22Rv1 (cell line): ENCODE results near the gene STARD9.

Experiments used
- H3K27ac ChIP-seq: fragments of 450-650 bp; 2 replicates; pipeline ENCODE4 v1.5.1; 2017
- ZFX ChIP-seq: fragments of 450-650 bp; IDR thresholded peaks from 2 replicates; pipeline ENCODE4 v1.6.1; 2017; ENCODE audit warnings: antibody characterized with exemption, borderline replicate concordance
- TF ChIP-seq, protein P1 (sequence below): fragments of 450-650 bp; IDR thresholded peaks from 2 replicates; pipeline ENCODE4 v1.5.1; 2017; ENCODE audit warnings: mild to moderate bottlenecking

The STARD9 gene

DNA sequence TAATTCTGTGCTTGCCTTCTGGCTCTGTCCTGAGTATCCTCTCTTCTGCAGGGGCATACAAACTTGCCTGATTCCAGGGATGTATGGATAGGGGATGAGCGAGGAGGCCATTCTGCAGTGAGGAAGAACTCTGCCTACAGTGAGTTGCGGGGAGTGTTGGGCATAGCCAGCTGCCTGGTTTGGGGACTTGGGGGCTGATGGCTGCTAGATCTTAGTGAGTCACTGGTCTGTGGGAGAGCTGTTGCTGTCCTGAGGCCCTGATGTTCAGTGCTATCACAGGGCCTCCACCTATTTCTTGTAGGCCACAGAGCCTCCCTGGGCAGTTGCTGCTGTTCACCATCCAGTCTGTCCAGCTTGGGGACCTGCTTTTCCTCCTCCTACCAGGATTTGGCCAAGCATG lies 141.2 kb downstream of the STARD9 start:
- TF ChIP-seq, protein P1, sequence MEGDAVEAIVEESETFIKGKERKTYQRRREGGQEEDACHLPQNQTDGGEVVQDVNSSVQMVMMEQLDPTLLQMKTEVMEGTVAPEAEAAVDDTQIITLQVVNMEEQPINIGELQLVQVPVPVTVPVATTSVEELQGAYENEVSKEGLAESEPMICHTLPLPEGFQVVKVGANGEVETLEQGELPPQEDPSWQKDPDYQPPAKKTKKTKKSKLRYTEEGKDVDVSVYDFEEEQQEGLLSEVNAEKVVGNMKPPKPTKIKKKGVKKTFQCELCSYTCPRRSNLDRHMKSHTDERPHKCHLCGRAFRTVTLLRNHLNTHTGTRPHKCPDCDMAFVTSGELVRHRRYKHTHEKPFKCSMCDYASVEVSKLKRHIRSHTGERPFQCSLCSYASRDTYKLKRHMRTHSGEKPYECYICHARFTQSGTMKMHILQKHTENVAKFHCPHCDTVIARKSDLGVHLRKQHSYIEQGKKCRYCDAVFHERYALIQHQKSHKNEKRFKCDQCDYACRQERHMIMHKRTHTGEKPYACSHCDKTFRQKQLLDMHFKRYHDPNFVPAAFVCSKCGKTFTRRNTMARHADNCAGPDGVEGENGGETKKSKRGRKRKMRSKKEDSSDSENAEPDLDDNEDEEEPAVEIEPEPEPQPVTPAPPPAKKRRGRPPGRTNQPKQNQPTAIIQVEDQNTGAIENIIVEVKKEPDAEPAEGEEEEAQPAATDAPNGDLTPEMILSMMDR: no peak
- no peak for TF ChIP-seq ZFX
- no peak overlapping the region for H3K27ac ChIP-seq

DNA sequence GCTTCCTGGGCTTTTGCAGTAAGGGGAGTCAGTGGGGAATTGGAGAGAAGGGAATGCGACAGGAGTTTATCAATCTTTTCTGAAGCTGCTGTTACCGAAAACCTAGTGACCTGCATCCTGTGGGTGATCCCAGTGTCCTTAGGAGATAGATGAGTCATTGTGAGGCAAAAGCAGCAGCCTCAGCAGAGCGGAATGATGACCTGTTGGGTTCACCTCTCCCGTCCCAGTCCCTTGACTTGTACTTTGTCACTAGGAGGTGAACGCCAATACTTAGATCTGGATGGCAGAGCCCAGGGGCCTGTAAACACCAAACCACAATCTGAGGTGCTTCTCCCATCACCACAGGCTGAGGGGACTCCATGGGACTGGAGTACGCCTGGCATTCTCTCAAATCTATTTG lies 143.6 kb downstream of the STARD9 start:
- no peak overlapping the region for H3K27ac ChIP-seq
- no peak for TF ChIP-seq ZFX
- TF ChIP-seq, protein P1: no peak

DNA sequence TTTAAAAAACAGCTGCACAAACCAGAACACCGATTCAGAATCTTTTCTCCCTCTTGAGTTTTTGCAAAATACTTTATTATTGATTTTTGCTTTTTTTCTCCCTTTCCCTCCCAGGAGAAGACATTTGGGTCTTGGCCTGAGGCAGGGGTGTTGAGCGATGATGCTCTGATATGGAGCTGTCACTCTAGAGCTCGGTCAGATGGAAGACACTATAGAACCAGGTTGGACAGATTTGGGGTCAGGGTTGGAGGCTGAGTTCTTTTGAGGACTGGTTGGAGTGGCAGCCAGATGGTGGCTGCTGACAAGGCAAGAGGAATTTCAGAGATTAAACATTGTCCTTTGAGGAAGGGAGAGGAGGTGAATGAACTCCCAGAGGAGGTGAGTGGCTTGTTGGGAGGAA lies 144.7 kb downstream of the STARD9 start:
- no peak overlapping the region for H3K27ac ChIP-seq
- no peak for TF ChIP-seq ZFX
- TF ChIP-seq, protein P1: no peak

DNA sequence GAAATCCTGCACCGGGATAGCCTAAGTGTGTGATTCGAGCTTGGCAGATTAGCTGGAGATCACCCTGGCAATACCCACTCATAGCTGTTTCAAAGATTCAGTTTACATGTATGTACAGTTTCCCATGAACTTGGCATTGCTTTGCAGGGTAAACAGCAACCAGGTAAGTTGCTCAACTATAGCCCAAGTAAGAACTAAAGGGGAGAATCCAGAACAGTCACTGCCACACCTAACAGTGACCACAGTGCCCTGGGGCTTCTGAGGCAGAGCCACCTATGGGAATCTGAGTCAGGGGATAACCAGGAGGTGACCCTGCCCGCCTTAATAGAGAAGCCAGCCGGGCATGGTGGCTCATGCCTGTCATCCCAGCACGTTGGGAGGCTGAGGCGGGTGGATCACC lies 145.6 kb downstream of the STARD9 start:
- TF ChIP-seq, protein P1: no peak
- TF ChIP-seq ZFX: no peak
- H3K27ac ChIP-seq: no peak overlapping the region

DNA sequence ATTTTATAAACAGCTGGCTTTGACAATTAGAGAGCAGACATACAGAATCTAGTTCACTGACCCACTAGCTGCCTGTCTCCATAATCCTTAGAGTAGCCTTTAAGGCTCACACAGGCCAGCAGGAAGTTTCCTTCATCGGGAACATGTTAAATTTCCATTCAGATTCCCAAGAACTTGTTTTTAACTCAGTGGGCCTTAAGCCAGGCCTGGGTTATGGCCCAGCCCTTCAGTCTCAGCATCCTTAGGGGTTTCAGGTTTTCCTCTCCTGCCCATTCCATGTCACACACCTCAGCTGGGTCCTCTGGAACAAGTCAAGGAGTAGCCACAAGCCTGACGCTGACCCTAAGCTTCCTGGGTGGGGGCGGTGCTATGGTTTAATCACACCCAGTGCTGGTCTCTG lies 146.5 kb downstream of the STARD9 start:
- no peak overlapping the region for H3K27ac ChIP-seq
- TF ChIP-seq, protein P1: no peak
- no peak for TF ChIP-seq ZFX

DNA sequence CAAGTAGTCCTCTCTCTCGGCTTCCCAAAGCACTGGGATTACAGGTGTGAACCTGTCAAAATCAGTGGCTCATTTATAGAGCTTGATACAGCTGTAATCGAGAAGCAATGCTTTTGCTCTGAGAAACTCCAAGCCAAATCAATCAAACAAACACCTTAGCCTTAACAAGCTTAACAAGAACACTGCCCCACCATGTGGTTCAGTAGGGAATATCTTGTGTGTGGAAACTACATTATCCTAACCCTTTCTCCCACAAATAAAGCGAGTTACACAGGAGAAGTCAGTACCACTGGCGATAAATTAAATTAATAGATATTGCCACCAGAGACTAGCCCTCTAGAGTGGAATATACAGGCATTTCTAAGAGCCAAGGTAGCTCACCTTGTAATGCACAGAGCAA lies 147.7 kb downstream of the STARD9 start:
- no peak overlapping the region for H3K27ac ChIP-seq
- TF ChIP-seq, protein P1: peak; percentile 1; the same call in 1 of the 2 replicates
- TF ChIP-seq ZFX: no peak

DNA sequence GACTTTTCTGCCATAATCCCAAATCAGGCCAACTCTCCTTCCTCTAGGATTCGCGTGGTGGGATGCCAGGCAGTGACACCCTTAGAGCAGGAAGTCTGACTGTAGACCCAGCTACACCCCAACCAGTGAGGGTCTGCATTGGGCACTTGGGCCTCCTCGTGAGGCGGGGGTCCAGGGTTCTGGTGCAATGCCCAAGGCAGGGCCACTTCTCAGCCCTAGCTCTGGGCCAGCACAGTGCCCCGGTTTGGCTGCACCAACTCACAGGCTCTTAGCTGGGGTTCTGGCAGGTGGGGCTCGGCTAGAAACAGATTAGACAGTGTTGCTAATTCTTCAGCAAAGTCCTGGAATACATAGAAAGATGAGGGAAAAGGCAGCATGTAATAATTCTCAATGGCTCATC lies 148.9 kb downstream of the STARD9 start:
- H3K27ac ChIP-seq: no peak overlapping the region
- no peak for TF ChIP-seq ZFX

DNA sequence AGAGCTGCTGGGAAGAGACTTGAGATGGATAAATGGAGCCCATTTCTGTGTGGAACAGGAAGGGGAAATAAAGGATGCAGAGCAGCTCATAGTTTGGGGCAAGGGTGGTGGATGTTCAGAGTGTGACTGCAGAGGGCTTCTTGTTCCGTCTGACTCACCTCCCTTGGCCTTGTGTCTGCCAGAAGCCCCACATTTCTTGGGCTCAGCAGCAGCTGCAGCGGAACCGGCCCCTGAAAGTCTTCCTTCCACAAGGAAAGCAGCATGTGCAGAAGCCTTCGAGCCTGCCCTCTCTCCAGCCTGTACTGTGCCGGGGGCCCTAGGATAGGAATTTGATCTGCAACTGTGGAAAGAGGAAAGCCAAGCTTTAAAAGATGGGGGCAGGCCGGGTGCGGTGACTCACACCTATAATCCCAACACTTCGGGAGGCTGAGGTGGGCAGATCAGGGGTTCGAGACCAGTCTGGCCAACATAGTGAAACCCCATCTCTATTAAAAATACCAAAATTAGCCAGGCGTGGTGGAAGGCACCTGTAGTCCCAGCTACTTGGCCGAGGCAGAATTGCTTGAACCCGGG lies 150.0 kb downstream of the STARD9 start:
- TF ChIP-seq ZFX: no peak
- TF ChIP-seq, protein P1: no peak
- H3K27ac ChIP-seq: no peak overlapping the region
